Right atrium auricular region (tissue), 2 donors: ENCODE results near the gene ARHGEF39. TPM values are rescaled to one million over a fixed set of nuclear protein-coding genes. Genes with fewer than 3 reads are reported as not detected.

Experiments used
- DNase-seq: peaks from one replicate; pipeline ENCODE4 v3.0.0-alpha.2; 2019; ENCODE audit warnings: low spot score
- H3K27ac ChIP-seq, 2 donors: fragments of 200-600 bp; sonication (generic); 1 replicate in 1 of 2; 2 replicates in 1 of 2; pipeline ENCODE4 v1.5.1; 2016 to 2019
- H3K27me3 ChIP-seq, 2 donors: fragments of 200-600 bp; sonication (generic); one replicate each; pipeline versions ENCODE4 v1.5.1 to v1.6.0; 2017 to 2019
- H3K36me3 ChIP-seq: fragments of 200-600 bp; sonication (generic); one replicate; pipeline ENCODE4 v1.5.1; 2016
- H3K4me1 ChIP-seq, 2 donors: fragments of 200-600 bp; sonication (generic); one replicate each; pipeline versions ENCODE4 v1.5.1 to v1.6.0; 2017 to 2019
- H3K4me3 ChIP-seq, 2 donors: fragments of 200-600 bp; sonication (generic); 1 replicate in 1 of 2; 2 replicates in 1 of 2; pipeline ENCODE4 v1.5.1; 2017 to 2019; ENCODE audit warnings: mild to moderate bottlenecking in 1 of 2, moderate library complexity in 1 of 2
- H3K9me3 ChIP-seq, 2 donors: fragments of 200-600 bp; sonication (generic); one replicate each; pipeline ENCODE4 v1.5.1; 2019
- total RNA-seq, 2 donors: library from RNA; depleted of rRNA; stranded (reverse); fragments of >200 nt; gene quantifications; one replicate each; pipeline ENCODE4 v1.1.0, GENCODE V29; 2016
- TF ChIP-seq, protein P1 (sequence below), 2 donors: fragments of 200-600 bp; sonication (generic); IDR thresholded peaks; one replicate each; pipeline ENCODE4 v1.5.1; 2019; ENCODE audit warnings: antibody characterized with exemption in 2 of 2

The ARHGEF39 gene
- total RNA-seq, 2 donors from 2014 or later, result 0.44 TPM; not detected in 1

DNA sequence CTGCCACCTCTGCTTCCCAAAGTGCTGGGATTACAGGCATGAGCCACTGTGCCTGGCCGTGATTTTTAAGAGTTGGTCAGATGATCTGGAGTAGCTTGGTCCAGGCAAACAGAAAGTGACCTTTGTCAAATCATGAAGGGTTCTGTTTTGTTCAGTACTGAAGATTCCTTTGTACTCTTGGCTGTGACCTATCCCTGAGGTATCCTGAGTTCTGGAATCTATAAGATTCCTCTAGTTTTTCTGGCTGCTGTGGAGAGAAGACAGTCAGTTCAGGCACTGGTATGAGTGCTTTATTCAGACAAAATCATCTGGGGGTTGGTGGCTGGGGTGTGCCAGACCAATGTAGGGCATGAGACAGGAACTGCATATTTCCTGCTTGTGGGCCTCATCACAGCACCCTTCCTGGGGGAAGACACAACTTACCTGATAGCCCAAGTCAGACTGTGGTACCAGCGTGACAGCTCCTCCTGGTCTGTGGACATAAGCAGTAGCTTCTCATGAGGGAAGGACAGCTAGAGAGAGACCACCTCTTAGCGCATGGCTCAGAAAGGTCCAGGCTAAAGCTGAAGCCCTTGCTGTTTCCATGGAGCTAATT, 3.1 kb downstream of the ARHGEF39 start:
- Histone ChIP-seq H3K4me1 (peaks cover 0 to 52% of the 10 kb centered on the region in 2 donors), H3K9me3 (no peaks in the 10 kb centered on the region), H3K4me3 (no peak overlapping the region), H3K27ac (peak overlapping the region; percentile 97 to 98), H3K36me3 (peaks cover 15% of the 10 kb centered on the region), H3K27me3 (no peaks in the 10 kb centered on the region)
- no peak for DNase-seq
- TF ChIP-seq, protein P1, sequence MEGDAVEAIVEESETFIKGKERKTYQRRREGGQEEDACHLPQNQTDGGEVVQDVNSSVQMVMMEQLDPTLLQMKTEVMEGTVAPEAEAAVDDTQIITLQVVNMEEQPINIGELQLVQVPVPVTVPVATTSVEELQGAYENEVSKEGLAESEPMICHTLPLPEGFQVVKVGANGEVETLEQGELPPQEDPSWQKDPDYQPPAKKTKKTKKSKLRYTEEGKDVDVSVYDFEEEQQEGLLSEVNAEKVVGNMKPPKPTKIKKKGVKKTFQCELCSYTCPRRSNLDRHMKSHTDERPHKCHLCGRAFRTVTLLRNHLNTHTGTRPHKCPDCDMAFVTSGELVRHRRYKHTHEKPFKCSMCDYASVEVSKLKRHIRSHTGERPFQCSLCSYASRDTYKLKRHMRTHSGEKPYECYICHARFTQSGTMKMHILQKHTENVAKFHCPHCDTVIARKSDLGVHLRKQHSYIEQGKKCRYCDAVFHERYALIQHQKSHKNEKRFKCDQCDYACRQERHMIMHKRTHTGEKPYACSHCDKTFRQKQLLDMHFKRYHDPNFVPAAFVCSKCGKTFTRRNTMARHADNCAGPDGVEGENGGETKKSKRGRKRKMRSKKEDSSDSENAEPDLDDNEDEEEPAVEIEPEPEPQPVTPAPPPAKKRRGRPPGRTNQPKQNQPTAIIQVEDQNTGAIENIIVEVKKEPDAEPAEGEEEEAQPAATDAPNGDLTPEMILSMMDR (IDR thresholded peaks at IDR 0.05), result no peak

DNA sequence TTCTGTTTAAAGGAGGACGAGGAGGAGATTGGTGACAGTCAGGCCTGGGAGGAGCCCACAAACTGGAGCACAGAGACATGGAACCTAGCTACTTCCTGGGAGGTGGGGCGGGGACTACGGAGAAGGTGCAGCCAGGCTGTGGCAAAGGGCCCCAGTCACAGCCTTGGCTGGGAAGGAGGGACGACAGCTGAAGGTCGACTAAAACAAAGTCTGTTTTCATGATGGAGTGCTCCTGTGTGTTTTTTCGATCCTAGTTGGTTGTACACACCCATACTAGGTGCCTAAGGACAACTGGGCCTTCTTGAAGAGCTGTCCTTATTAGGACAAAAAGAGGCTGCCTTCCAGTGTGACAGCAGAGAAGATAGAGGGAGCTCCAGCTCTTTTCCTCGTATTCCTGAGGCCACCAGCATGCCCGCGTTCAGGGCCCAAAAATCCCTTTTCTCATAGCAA, 4.0 kb downstream of the ARHGEF39 start:
- no peak for DNase-seq
- H3K27ac ChIP-seq, result peak overlapping the region; percentile 97 to 98
- peaks cover 15% of the 10 kb centered on the region for H3K36me3 ChIP-seq
- H3K27me3 ChIP-seq, result no peaks in the 10 kb centered on the region
- H3K4me1 ChIP-seq, result peaks cover 0 to 54% of the 10 kb centered on the region in 2 donors
- TF ChIP-seq, protein P1 (IDR thresholded peaks at IDR 0.05), result peak in 1 of 2 donors; percentile 73
- H3K9me3 ChIP-seq, result no peaks in the 10 kb centered on the region
- H3K4me3 ChIP-seq, result no peak overlapping the region

DNA sequence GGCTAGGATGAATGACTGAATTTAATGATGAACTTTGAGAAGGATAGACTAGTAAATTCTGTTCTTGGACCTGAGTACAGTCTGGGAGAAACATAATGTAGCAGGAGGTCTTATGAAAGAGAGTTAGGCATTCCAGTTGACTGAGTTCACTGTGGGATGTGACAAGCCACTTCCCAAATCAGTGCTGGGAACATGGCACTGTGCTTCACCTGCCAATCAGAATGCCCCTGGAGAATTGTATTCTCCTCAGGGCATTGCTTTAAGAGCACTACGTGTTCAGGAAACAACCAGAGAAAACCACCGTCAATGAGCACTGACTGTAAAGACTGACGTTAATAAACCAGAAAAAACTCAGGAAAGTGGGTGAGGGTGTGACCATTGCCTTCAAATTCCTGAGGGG, 5.7 kb downstream of the ARHGEF39 start:
- no peak for DNase-seq
- peak overlapping the region; percentile 97 to 98 for H3K27ac ChIP-seq
- H3K4me3 ChIP-seq, result peak overlapping the region; percentile 85 to 89
- H3K4me1 ChIP-seq, result peaks cover 0 to 42% of the 10 kb centered on the region in 2 donors
- no peaks in the 10 kb centered on the region for H3K9me3 ChIP-seq
- TF ChIP-seq, protein P1 (IDR thresholded peaks at IDR 0.05), result no peak
- peaks cover 15% of the 10 kb centered on the region for H3K36me3 ChIP-seq
- no peaks in the 10 kb centered on the region for H3K27me3 ChIP-seq

DNA sequence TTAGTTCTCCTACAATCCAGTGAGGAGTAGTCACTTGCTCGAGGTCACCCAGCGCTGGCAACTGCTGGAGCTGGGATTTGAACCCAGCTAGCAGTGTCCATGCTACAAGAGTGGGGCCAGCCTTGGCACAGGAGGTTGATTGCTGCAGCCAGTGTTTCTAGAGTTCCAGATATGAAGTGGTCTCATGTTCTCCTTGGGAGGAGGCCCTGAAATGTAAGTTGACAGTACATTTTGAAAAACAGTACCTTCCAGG, 6.1 kb downstream of the ARHGEF39 start:
- H3K4me1 ChIP-seq, result peaks cover 0 to 42% of the 10 kb centered on the region in 2 donors
- TF ChIP-seq, protein P1 (IDR thresholded peaks at IDR 0.05), result no peak
- H3K9me3 ChIP-seq, result no peaks in the 10 kb centered on the region
- no peaks in the 10 kb centered on the region for H3K27me3 ChIP-seq
- H3K27ac ChIP-seq, result peak overlapping the region; percentile 97 to 98
- peaks cover 15% of the 10 kb centered on the region for H3K36me3 ChIP-seq
- H3K4me3 ChIP-seq, result peak overlapping the region; percentile 85 to 89
- no peak for DNase-seq

DNA sequence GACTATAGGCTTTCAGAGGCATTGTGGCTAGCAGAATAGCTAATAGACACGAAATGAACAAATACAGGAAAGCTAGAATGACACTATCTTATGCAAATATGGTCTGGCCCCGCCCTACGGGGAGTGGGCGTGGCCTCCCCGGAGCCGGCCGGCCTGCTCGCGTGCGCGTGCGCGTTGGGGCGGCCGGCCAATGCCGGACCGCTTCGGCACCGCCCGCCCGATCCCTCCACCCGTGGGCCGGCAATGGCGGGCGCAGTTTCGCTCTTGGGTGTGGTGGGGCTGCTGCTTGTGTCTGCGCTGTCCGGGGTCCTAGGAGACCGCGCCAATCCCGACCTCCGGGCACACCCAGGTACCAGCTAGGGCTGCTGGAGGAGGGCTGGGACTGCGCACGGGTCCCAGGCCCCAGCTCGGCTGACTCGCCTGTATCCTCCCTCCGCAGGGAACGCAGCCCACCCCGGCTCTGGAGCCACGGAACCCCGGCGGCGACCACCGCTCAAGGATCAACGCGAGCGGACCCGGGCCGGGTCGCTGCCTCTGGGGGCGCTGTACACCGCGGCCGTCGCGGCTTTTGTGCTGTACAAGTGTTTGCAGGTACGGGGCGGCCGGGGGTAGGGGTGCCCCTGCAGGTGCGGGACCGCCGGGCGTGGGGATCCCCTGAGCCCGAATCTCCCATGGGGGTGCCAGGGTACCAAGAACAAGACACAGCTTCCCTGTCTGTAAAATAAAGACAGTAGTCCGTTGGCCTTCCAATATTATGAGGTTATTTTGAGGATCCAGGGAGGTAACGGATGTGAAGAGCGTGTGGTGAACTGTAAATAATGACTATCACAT, 6.6 kb downstream of the ARHGEF39 start, which contains the start of gene CCDC107:
CCDC107 (plus strand) TSS at position 156 of the 831 bp plus-strand sequence; CDS start at position 244, 88 bp downstream.
- peaks cover 0 to 42% of the 10 kb centered on the region in 2 donors for H3K4me1 ChIP-seq
- peak within 1 kb of the TSS; percentile 85 to 89 for H3K4me3 ChIP-seq
- peak; percentile 81 for DNase-seq
- H3K27ac ChIP-seq, result peak within 1 kb of the TSS; percentile 97 to 98
- H3K27me3 ChIP-seq, result no peaks in the 10 kb centered on the region
- H3K36me3 ChIP-seq, result peaks cover 15% of the 10 kb centered on the region
- H3K9me3 ChIP-seq, result no peaks in the 10 kb centered on the region
- TF ChIP-seq, protein P1 (IDR thresholded peaks at IDR 0.05), result peak; percentile 42 to 83
